OCI-LY3 (cell line): ENCODE data around the gene GTF3C5.

Experiments used
- CTCF ChIP-seq: fragments of 200-600, 300-600 bp; sonication (generic); IDR thresholded peaks from 2 replicates; pipeline ENCODE4 v1.5.1; 2014; ENCODE audit warnings: antibody characterized with exemption, low read length, low read depth
- EZH2phosphoT487 ChIP-seq: fragments of 200-600 bp; shearing (Covaris generic); IDR thresholded peaks from 2 replicates; pipeline ENCODE4 v1.6.1; 2018; ENCODE audit warnings: antibody characterized with exemption, mixed run types, low read depth

GRCh38 chr9:132989414-132989996 is 41.3 kb upstream of the GTF3C5 start:
- TF ChIP-seq CTCF (no peak), EZH2phosphoT487 (no peak)
